ENCODE data around the gene AUTS2. TPM values are rescaled to one million over a fixed set of nuclear protein-coding genes. Genes with fewer than 3 reads are reported as not detected.

Gene AUTS2
- total and polyA plus RNA-seq, 9 of the 15 experiments (the other 6 are each of a cell fraction or from before 2014, with no cell fraction given), result 0.58 TPM; not detected in 8

- TF ChIP-seq CHD2 (IDR thresholded peaks at IDR 0.05; ENCODE audit: low read depth, low read length), result no peak
- no peak for TF ChIP-seq MTA3 (IDR thresholded peaks at IDR 0.05; ENCODE audit: borderline replicate concordance)
- no peak for TF ChIP-seq NFXL1 (CRISPR knock-in tag; IDR thresholded peaks at IDR 0.05)
- no peak for TF ChIP-seq KLF10 (CRISPR knock-in tag; IDR thresholded peaks at IDR 0.05)
- TF ChIP-seq ZNF586 (CRISPR knock-in tag; conservative IDR thresholded peaks at IDR 0.05), result no peak
- no peak for TF ChIP-seq YBX1 (IDR thresholded peaks at IDR 0.05)
- TF ChIP-seq NFE2 (IDR thresholded peaks at IDR 0.05; ENCODE audit: low read depth), result no peak
- no peak for TF ChIP-seq MEF2D (tag; conservative IDR thresholded peaks at IDR 0.05; ENCODE audit: low read depth)
- TF ChIP-seq TCF3 (CRISPR knock-in tag; IDR thresholded peaks at IDR 0.05), result no peak
These were observed 1010.0 kb downstream of the AUTS2 start (continued) for GRCh38 chr7:70608229-70608628.

DNA sequence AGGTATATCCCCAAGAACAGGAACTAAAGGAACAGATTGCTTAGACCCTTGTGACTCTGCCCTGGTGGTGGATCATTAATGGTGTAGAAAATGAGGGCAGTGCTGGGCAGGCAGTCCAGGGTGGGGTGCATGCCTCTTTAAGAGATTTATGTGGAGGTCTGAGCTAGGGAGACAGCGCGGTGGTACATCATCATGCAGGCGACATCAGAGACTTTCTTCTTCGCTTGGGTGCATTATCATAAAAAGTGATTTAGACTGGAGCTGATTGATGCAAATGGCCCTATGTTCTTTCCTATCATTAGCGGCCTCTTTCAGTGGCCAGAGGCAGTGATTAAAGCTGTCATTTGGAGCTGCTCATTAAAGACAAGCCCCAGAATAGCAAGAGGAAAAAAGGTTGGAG is 1014.5 kb downstream of the AUTS2 start:
- DNase-seq (ENCODE audit: extremely low read depth in 1 of 4, low spot score in 3 of 4), result no peak
- BruUV-seq (replicated peaks), result no TSS peak
- no peak for ATAC-seq
- in situ Hi-C loops (cut with MboI) (no loop called here), intact Hi-C loops (cut with micrococcal nuclease) (no loop called here)
- H3K27me3 ChIP-seq (ENCODE audit: control insufficient read depth in 2 of 2, insufficient read depth in 2 of 2, low read length in 2 of 2), result peaks cover 6 to 21% of the 10 kb centered on the region in 2 experiments
- TF ChIP-seq PTRF (tag; IDR thresholded peaks at IDR 0.05) (no peak), ELF4 (CRISPR knock-in tag; IDR thresholded peaks at IDR 0.05) (no peak), ZNF766 (CRISPR knock-in tag; conservative IDR thresholded peaks at IDR 0.05) (no peak), ZNF124 (CRISPR knock-in tag; IDR thresholded peaks at IDR 0.05) (no peak), SIRT6 (IDR thresholded peaks at IDR 0.05; ENCODE audit: low read depth, low read length) (no peak), RBM25 (IDR thresholded peaks at IDR 0.05; ENCODE audit: low read depth, low read length, severe bottlenecking) (no peak), ZC3H8 (IDR thresholded peaks at IDR 0.05) (no peak), ZNF165 (CRISPR knock-in tag; IDR thresholded peaks at IDR 0.05; ENCODE audit: borderline replicate concordance) (no peak), ETV5 (CRISPR knock-in tag; IDR thresholded peaks at IDR 0.05; ENCODE audit: low read depth) (no peak), MTA1 (IDR thresholded peaks at IDR 0.05; ENCODE audit: borderline replicate concordance) (no peak), BACH1 (tag; IDR thresholded peaks at IDR 0.05) (no peak), KLF10 (CRISPR knock-in tag; IDR thresholded peaks at IDR 0.05) (no peak), FOXA1 (IDR thresholded peaks at IDR 0.05; ENCODE audit: borderline replicate concordance) (no peak), HDAC8 (tag; IDR thresholded peaks at IDR 0.05) (no peak), TSHZ1 (CRISPR knock-in tag; IDR thresholded peaks at IDR 0.05) (no peak)
- H4K20me1 ChIP-seq (replicated peaks; ENCODE audit: control insufficient read depth, insufficient read depth, low read length), result no peaks in the 10 kb centered on the region
- H3K4me3 ChIP-seq, result no peak overlapping the region
- H3K79me2 ChIP-seq (ENCODE audit: control insufficient read depth, insufficient read depth, low read length), result no peaks in the 10 kb centered on the region
- no peak for FAIRE-seq
- peaks cover 0 to 3% of the 10 kb centered on the region in 2 experiments; a peak in 2 of 5 replicates for H3K4me1 ChIP-seq (replicated peaks in 1 of 2; ENCODE audit: control insufficient read depth in 2 of 2, insufficient read depth in 2 of 2, low read length in 2 of 2)
- no peak overlapping the region for H3K27ac ChIP-seq (ENCODE audit: extremely low read depth, low read depth, low read length)
- H3K9me1 ChIP-seq (ENCODE audit: control insufficient read depth, insufficient read depth, low read length), result no peaks in the 10 kb centered on the region
- CTCF ChIA-PET (ENCODE audit: low intra/inter-chr PET ratio), result no interaction called here
- 0% methylated on average over 5 of the region's 5 CpGs for WGBS (ENCODE audit: insufficient coverage, low coverage, missing lambda C conversion rate)
- H2AFZ ChIP-seq (ENCODE audit: low read depth, low read length), result no peak overlapping the region
- POLR2A ChIA-PET, result interaction anchor here (0.8 kb wide), 1 partner anchor 605 kb away, joined by 3 read pairs; no protein-coding TSS in a partner anchor
- H3K36me3 ChIP-seq (ENCODE audit: control insufficient read depth, insufficient read depth, low read length), result no peaks in the 10 kb centered on the region
- no peak overlapping the region for H3K9ac ChIP-seq (ENCODE audit: insufficient read depth in 1 of 2, low read depth in 2 of 2, low read length in 2 of 2)
- H3K4me2 ChIP-seq (ENCODE audit: insufficient read depth, low read length), result no peak overlapping the region
- no peaks in the 10 kb centered on the region for H3K9me3 ChIP-seq (replicated peaks; ENCODE audit: control insufficient read depth, insufficient read depth, low read depth, low read length)
